DND-41 (cell line): Measurements from ENCODE around the gene DNAJB4.

ENCODE experiments used
- ATAC-seq: fragments of 200-7000 bp; cut with Tn5 transposase; 3 replicates; pipeline ENCODE4 v1.9.1; 2021; ENCODE audit warnings: low read depth; ENCODE audit not compliant: insufficient read depth
- DNase-seq: peaks from one replicate; pipeline ENCODE4 v3.0.0-alpha.2; 2020
- H2AFZ ChIP-seq: 2 replicates; pipeline ENCODE4 v1.6.0; 2012; ENCODE audit warnings: low read depth, low read length
- H3K27ac ChIP-seq: 2 replicates; pipeline ENCODE4 v1.5.1; 2012; ENCODE audit warnings: low read length, inconsistent platforms
- H3K27me3 ChIP-seq: fragments of 200-600 bp; sonication (generic); 2 replicates; pipeline ENCODE4 v1.6.0; 2012; ENCODE audit warnings: low read length, mild to moderate bottlenecking, inconsistent platforms; ENCODE audit not compliant: insufficient read depth, poor library complexity
- H3K36me3 ChIP-seq: 2 replicates; pipeline ENCODE4 v1.5.1; 2012; ENCODE audit warnings: low read length, inconsistent platforms; ENCODE audit not compliant: insufficient read depth
- H3K4me1 ChIP-seq: 2 replicates; pipeline ENCODE4 v1.5.1; 2012; ENCODE audit warnings: mild to moderate bottlenecking, low read length; ENCODE audit not compliant: insufficient read depth
- H3K4me2 ChIP-seq: 2 replicates; pipeline ENCODE4 v1.6.0; 2012; ENCODE audit warnings: mild to moderate bottlenecking, moderate library complexity, low read length, inconsistent platforms; ENCODE audit not compliant: insufficient read depth
- H3K4me3 ChIP-seq, 2 experiments: fragments of 200-600 bp in 1 of 2; shearing (Covaris generic) in 1 of 2; 2 replicates each; pipeline ENCODE4 v1.5.1; 2012 to 2016; ENCODE audit warnings: inconsistent platforms in 2 of 2, low read length in 2 of 2, mild to moderate bottlenecking in 2 of 2, low read depth in 1 of 2, moderate library complexity in 1 of 2
- H3K79me2 ChIP-seq: 2 replicates; pipeline ENCODE4 v1.6.0; 2012; ENCODE audit warnings: low read length, inconsistent platforms; ENCODE audit not compliant: insufficient read depth
- H3K9ac ChIP-seq: 2 replicates; pipeline ENCODE4 v1.6.0; 2012; ENCODE audit warnings: low read depth, mild to moderate bottlenecking, inconsistent platforms, low read length, moderate library complexity
- H3K9me3 ChIP-seq: 2 replicates; pipeline ENCODE4 v1.5.1; 2012; ENCODE audit warnings: low read length, moderate library complexity, mild to moderate bottlenecking, inconsistent platforms; ENCODE audit not compliant: insufficient read depth, severe bottlenecking
- H4K20me1 ChIP-seq: 2 replicates; pipeline ENCODE4 v1.6.0; 2012; ENCODE audit warnings: low read length; ENCODE audit not compliant: insufficient read depth
- CTCF ChIP-seq: IDR thresholded peaks from 2 replicates; pipeline ENCODE4 v1.5.1; 2012; ENCODE audit warnings: borderline replicate concordance, low read length, moderate library complexity, mild to moderate bottlenecking; ENCODE audit not compliant: poor library complexity, severe bottlenecking; ENCODE audit errors: extremely low read depth
- EZH2 ChIP-seq: IDR thresholded peaks from 3 replicates; pipeline ENCODE4 v1.6.1; 2012; ENCODE audit warnings: borderline replicate concordance, low read depth, mild to moderate bottlenecking, moderate library complexity, low read length, inconsistent platforms; ENCODE audit not compliant: severe bottlenecking

Gene DNAJB4

GRCh38 chr1:78029793-78030192 is 25.1 kb downstream of the DNAJB4 start:
- TF ChIP-seq CTCF (no peak), EZH2 (no peak)
- ATAC-seq = no peak
- Histone ChIP-seq H3K4me2 (no peak overlapping the region), H3K9me3 (no peaks in the 10 kb centered on the region), H3K4me1 (no peaks in the 10 kb centered on the region), H4K20me1 (no peaks in the 10 kb centered on the region), H3K4me3 (no peak overlapping the region), H3K36me3 (no peaks in the 10 kb centered on the region), H3K27me3 (no peaks in the 10 kb centered on the region), H3K79me2 (no peaks in the 10 kb centered on the region), H3K27ac (no peak overlapping the region), H2AFZ (no peak overlapping the region), H3K9ac (no peak overlapping the region)
- no peak for DNase-seq

GRCh38 chr1:78032996-78033796 is 28.5 kb downstream of the DNAJB4 start:
- no peak overlapping the region for H3K4me2 ChIP-seq
- DNase-seq = no peak
- H3K79me2 ChIP-seq = no peaks in the 10 kb centered on the region
- H3K9me3 ChIP-seq = no peaks in the 10 kb centered on the region
- H3K27ac ChIP-seq = no peak overlapping the region
- no peaks in the 10 kb centered on the region for H3K4me1 ChIP-seq
- no peaks in the 10 kb centered on the region for H3K27me3 ChIP-seq
- no peak overlapping the region for H3K9ac ChIP-seq
- TF ChIP-seq CTCF = no peak
- TF ChIP-seq EZH2 = no peak
- H2AFZ ChIP-seq = no peak overlapping the region
- no peak overlapping the region for H3K4me3 ChIP-seq
- H3K36me3 ChIP-seq = no peaks in the 10 kb centered on the region
- no peak for ATAC-seq
- H4K20me1 ChIP-seq = no peaks in the 10 kb centered on the region

- no peak overlapping the region for H3K9ac ChIP-seq
- no peak for DNase-seq
- no peaks in the 10 kb centered on the region for H4K20me1 ChIP-seq
Measured at GRCh38 chr1:78033797-78034172, 29.0 kb downstream of the DNAJB4 start.

More at GRCh38 chr1:78033797-78034172, 29.0 kb downstream of the DNAJB4 start:
- Histone ChIP-seq H3K27me3 (no peaks in the 10 kb centered on the region), H3K9me3 (no peaks in the 10 kb centered on the region), H3K4me2 (no peak overlapping the region), H2AFZ (no peak overlapping the region), H3K36me3 (no peaks in the 10 kb centered on the region), H3K27ac (no peak overlapping the region), H3K79me2 (no peaks in the 10 kb centered on the region), H3K4me1 (no peaks in the 10 kb centered on the region), H3K4me3 (no peak overlapping the region)
- TF ChIP-seq CTCF (no peak), EZH2 (no peak)
- no peak for ATAC-seq
